ENCODE data around the gene CASKIN1.

- TF ChIP-seq TAF1 (IDR thresholded peaks at IDR 0.05; ENCODE audit: low read depth) (no peak), REST (IDR thresholded peaks at IDR 0.05; ENCODE audit: low read depth) (no peak)
Observed at GRCh38 chr16:2190659-2191445, 5.6 kb downstream of the CASKIN1 start.

Measured in Ishikawa (cell line).